Cardiac muscle cell (in vitro differentiated cells and primary cell): ENCODE data around the gene S100A8. TPM values are rescaled to one million over a fixed set of nuclear protein-coding genes. Genes with fewer than 3 reads are reported as not detected.
"Not testable (repeated sequence)": the region's sequence is repeated elsewhere in the genome, so short reads cannot be mapped to it uniquely, and the experiment has no call there.

Source experiments
- DNase-seq, 2 donors: peaks; one replicate each; pipeline versions ENCODE4 v3.0.0 to v3.0.0-alpha.2; 2010 to 2017; ENCODE audit warnings: low read depth in 1 of 2, low spot score in 1 of 2
- H3K27ac ChIP-seq: fragments of 200-600 bp; sonication (generic); 2 replicates; pipeline ENCODE4 v1.5.1; 2016
- H3K27me3 ChIP-seq: fragments of 200-600 bp; sonication (generic); 2 replicates; pipeline ENCODE4 v1.6.0; 2016; ENCODE audit warnings: control low read depth
- H3K36me3 ChIP-seq: fragments of 200-600 bp; sonication (generic); 2 replicates; pipeline ENCODE4 v1.5.1; 2016; ENCODE audit warnings: control low read depth
- H3K4me1 ChIP-seq: fragments of 200-600 bp; sonication (generic); 2 replicates; pipeline ENCODE4 v1.8.1; 2017; ENCODE audit warnings: low read depth, mild to moderate bottlenecking, mixed run types
- H3K4me3 ChIP-seq: fragments of 200-600 bp; sonication (generic); 2 replicates; pipeline ENCODE4 v1.5.1; 2016; ENCODE audit warnings: mild to moderate bottlenecking
- H3K9me3 ChIP-seq: fragments of 200-600 bp; sonication (generic); 2 replicates; pipeline ENCODE4 v1.5.1; 2017; ENCODE audit warnings: low read depth, mild to moderate bottlenecking, control low read depth
- polyA plus RNA-seq: library from polyadenylated mRNA; unstranded; fragments of >200 nt; fragmentation: Nextera tagmentation; extraction: Ambion mirVana; gene quantifications from 2 replicates; pipeline ENCODE4 v1.2.1, GENCODE V29; 2016
- total RNA-seq: library from RNA; depleted of rRNA; stranded (reverse); fragments of >200 nt; gene quantifications from 2 replicates; pipeline ENCODE4 v1.2.3, GENCODE V29; 2016
- TF ChIP-seq, protein P1 (sequence below): IDR thresholded peaks from 2 replicates; pipeline ENCODE4 v1.5.1; 2012; ENCODE audit warnings: low read depth, mild to moderate bottlenecking, low read length

Gene S100A8
- total and polyA plus RNA-seq, 2 experiments from 2014 or later, result 4.4 TPM; not detected in 1

DNA sequence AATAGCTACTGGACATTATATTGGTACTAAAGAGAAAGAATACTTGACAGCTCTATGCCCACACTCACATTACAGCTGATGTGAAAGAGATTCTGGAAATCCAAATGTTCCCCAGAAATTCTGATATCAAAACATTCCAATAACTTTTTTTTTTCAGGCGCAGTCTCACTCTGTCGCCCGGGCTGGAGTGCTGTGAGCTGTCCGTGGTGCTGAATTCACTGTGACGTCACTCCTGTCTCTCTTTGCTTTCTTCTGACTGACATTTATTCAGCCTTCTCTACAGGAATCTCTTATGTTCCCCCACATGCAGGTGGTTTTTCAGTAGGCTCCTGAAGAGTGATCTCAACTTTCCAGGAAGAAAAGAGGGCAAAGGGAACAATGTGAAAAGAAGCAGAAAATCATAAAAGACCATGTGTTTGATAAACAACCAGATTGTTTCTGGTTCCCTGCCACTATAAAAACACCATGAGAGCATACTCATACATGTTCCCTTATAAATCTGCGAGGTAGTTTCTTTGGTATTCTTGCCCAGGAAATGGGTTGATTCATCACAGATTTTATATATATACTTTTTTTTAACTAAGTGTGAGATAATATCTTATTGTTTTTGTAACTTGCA is 31.7 kb upstream of the S100A8 start:
- H3K27ac ChIP-seq, result no peak overlapping the region
- no peak overlapping the region for H3K4me3 ChIP-seq
- TF ChIP-seq, protein P1, sequence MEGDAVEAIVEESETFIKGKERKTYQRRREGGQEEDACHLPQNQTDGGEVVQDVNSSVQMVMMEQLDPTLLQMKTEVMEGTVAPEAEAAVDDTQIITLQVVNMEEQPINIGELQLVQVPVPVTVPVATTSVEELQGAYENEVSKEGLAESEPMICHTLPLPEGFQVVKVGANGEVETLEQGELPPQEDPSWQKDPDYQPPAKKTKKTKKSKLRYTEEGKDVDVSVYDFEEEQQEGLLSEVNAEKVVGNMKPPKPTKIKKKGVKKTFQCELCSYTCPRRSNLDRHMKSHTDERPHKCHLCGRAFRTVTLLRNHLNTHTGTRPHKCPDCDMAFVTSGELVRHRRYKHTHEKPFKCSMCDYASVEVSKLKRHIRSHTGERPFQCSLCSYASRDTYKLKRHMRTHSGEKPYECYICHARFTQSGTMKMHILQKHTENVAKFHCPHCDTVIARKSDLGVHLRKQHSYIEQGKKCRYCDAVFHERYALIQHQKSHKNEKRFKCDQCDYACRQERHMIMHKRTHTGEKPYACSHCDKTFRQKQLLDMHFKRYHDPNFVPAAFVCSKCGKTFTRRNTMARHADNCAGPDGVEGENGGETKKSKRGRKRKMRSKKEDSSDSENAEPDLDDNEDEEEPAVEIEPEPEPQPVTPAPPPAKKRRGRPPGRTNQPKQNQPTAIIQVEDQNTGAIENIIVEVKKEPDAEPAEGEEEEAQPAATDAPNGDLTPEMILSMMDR, result no peak
- no peaks in the 10 kb centered on the region for H3K9me3 ChIP-seq
- H3K4me1 ChIP-seq, result no peaks in the 10 kb centered on the region
- no peaks in the 10 kb centered on the region for H3K36me3 ChIP-seq
- no peaks in the 10 kb centered on the region for H3K27me3 ChIP-seq
- peak; percentile 75 to 86 for DNase-seq

DNA sequence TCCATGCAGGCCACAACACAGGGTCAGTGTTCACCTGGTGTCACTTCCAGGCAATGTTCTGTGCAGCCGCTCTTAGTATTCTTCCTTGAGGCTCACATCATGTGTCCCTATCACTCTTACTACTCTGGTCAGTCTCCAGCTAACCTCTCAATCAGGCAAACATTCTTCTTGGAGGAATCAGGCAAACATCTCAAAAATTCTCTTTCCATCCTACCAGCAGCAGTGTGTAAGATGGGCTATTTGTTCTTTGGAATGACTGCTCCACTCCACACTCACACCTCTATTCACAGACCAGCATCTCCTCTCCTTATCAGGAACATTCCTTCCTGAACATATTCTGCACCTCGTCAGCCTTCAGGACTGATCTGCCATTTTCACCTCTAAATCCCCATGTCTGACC is 29.4 kb upstream of the S100A8 start:
- H3K36me3 ChIP-seq, result no peaks in the 10 kb centered on the region
- TF ChIP-seq, protein P1, result no peak
- no peak for DNase-seq
- no peaks in the 10 kb centered on the region for H3K4me1 ChIP-seq
- H3K9me3 ChIP-seq, result no peaks in the 10 kb centered on the region
- no peak overlapping the region for H3K27ac ChIP-seq
- H3K27me3 ChIP-seq, result no peaks in the 10 kb centered on the region
- H3K4me3 ChIP-seq, result no peak overlapping the region

- not testable (repeated sequence) for H3K27me3 ChIP-seq, H3K4me1 ChIP-seq, DNase-seq, H3K9me3 ChIP-seq, H3K4me3 ChIP-seq, H3K36me3 ChIP-seq, H3K27ac ChIP-seq
Measured at GRCh38 chr1:153419436-153419793, 28.5 kb upstream of the S100A8 start.

- not testable (repeated sequence) for DNase-seq, H3K4me1 ChIP-seq, H3K27me3 ChIP-seq
Measured at GRCh38 chr1:153418758-153419435, 28.0 kb upstream of the S100A8 start.

DNA sequence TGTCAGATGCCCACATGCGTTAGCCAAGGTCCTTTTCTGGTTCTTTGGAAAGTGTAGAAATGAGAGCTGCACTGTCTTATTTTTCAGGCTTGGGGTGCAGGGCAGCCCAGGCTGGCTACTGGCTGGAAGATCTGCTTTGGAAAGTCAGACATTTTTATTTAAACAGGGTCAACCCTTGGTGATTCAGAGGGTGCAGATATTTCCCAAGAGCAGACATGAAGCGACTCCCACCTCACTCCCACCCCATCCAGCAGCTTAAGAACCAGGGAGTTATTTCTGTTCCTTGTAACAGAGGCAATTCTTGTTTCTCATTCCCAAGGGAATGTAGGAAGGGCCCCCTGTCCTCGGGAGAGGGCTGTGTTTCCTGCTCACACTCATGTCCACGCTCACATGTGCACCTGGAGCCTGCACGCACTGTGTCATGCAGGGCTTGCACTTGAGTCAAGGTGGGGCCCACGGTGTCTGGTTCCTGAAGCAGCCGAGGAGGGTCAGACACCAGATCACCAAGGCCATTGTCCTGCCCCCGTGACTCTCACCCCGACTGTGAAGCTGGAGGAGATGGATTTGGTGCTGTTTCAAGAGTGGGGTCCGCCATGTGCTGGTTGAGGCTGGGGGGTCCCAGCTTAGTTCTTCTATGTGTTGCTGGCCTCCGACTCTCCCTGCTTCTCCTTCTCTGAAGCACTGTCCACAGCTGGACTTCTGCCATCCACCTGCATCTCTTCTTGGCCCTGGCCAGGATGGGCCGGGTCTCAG is 26.4 kb upstream of the S100A8 start:
- no peaks in the 10 kb centered on the region for H3K27me3 ChIP-seq
- H3K4me3 ChIP-seq, result no peak overlapping the region
- TF ChIP-seq, protein P1, result no peak
- no peaks in the 10 kb centered on the region for H3K9me3 ChIP-seq
- DNase-seq, result no peak
- no peaks in the 10 kb centered on the region for H3K36me3 ChIP-seq
- H3K4me1 ChIP-seq, result no peaks in the 10 kb centered on the region
- no peak overlapping the region for H3K27ac ChIP-seq

More at GRCh38 chr1:153418758-153419435, 28.0 kb upstream of the S100A8 start:
- not testable (repeated sequence) for H3K36me3 ChIP-seq, H3K27ac ChIP-seq, H3K4me3 ChIP-seq, H3K9me3 ChIP-seq

DNA sequence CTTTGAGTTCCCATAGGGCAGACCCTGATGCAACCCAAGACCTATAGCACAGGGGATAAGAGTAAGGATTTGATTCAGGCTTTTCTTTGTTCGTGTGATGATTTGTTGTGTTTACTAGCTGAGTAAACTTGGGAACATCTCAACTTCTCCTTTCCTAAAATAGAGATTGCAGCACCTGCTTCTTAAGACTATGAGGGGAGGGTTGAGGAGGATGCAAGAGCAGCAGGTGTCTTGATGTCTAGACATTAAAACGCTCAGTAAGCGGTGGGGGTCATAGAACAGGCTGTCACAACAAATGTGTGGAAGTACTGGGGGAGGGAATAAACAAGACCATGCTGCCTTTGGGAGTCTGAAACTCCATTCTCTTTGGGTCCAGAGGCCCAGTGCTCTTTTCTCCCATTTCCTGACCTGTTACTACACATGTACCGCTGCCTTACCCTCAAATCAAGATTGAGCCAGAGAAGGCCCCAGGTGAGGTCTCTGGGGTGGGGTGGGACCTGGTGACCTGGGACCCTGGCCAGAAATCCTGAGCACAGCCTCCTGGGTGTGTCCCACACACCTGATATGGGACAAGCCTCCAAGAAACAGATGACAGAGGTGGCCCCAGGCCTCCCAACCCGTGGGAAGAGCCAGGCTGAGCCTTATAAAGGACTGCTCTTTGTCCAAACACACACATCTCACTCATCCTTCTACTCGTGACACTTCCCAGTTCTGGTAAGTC is 25.1 kb upstream of the S100A8 start, which contains the start of gene S100A7A:
Gene S100A7A (plus strand): TSS at position 671 of the 721 bp plus-strand sequence. CDS start 1,563 bp downstream, outside the sequence.
- TF ChIP-seq, protein P1, result no peak
- Histone ChIP-seq H3K4me3 (no peak within 1 kb of the TSS), H3K27ac (no peak within 1 kb of the TSS), H3K27me3 (no peaks in the 10 kb centered on the region), H3K9me3 (no peaks in the 10 kb centered on the region), H3K36me3 (no peaks in the 10 kb centered on the region), H3K4me1 (no peaks in the 10 kb centered on the region)
- no peak for DNase-seq

- not testable (repeated sequence) for H3K4me3 ChIP-seq, DNase-seq, H3K4me1 ChIP-seq, H3K27me3 ChIP-seq, H3K27ac ChIP-seq, H3K36me3 ChIP-seq, H3K9me3 ChIP-seq
Measured at GRCh38 chr1:153413961-153414360, 23.1 kb upstream of the S100A8 start.

- not testable (repeated sequence) for DNase-seq, H3K4me1 ChIP-seq, H3K27ac ChIP-seq, H3K4me3 ChIP-seq, H3K27me3 ChIP-seq, H3K9me3 ChIP-seq, H3K36me3 ChIP-seq
Measured at GRCh38 chr1:153407274-153407673, 16.4 kb upstream of the S100A8 start.
